NB4 (cell line): ENCODE data around the gene SMAD5.

Experiments
- DNase-seq: peaks from one replicate; pipeline ENCODE4 v3.0.0; 2010; ENCODE audit warnings: low read depth
- H3K4me3 ChIP-seq: one replicate; pipeline ENCODE4 v1.5.1; 2011; ENCODE audit warnings: mild to moderate bottlenecking, low read depth, low read length, moderate library complexity
- CTCF ChIP-seq: IDR thresholded peaks from one replicate; pipeline ENCODE4 v1.5.1; 2012; ENCODE audit warnings: low read depth, low read length
- MAX ChIP-seq: IDR thresholded peaks from 2 replicates; pipeline ENCODE4 v1.6.1; 2011; ENCODE audit warnings: low read depth, low read length
- MYC ChIP-seq: IDR thresholded peaks from 2 replicates; pipeline ENCODE4 v1.6.1; 2011; ENCODE audit warnings: low read depth, low read length
- POLR2A ChIP-seq: IDR thresholded peaks from 2 replicates; pipeline ENCODE4 v1.6.1; 2011; ENCODE audit warnings: mild to moderate bottlenecking; ENCODE audit not compliant: insufficient read length; ENCODE audit errors: extremely low read depth

SMAD5 gene

GRCh38 chr5:136212252-136212721 lies 79.6 kb downstream of the SMAD5 start:
- no peak overlapping the region for H3K4me3 ChIP-seq
- peak; percentile 44 for DNase-seq
- TF ChIP-seq CTCF (peak; percentile 93), POLR2A (no peak)

GRCh38 chr5:136213919-136214493 lies 81.4 kb downstream of the SMAD5 start:
- no peak for TF ChIP-seq MAX
- TF ChIP-seq MYC = no peak
- no peak for TF ChIP-seq CTCF
- no peak for TF ChIP-seq POLR2A
- DNase-seq = no peak
- H3K4me3 ChIP-seq = no peak overlapping the region

GRCh38 chr5:136215812-136216211 lies 83.2 kb downstream of the SMAD5 start:
- H3K4me3 ChIP-seq = no peak overlapping the region
- TF ChIP-seq MAX (no peak), MYC (no peak), POLR2A (no peak)
- no peak for DNase-seq

GRCh38 chr5:136216230-136216629 lies 83.6 kb downstream of the SMAD5 start:
- no peak for DNase-seq
- no peak overlapping the region for H3K4me3 ChIP-seq
- TF ChIP-seq POLR2A = no peak
- no peak for TF ChIP-seq CTCF
- no peak for TF ChIP-seq MAX
- no peak for TF ChIP-seq MYC

- no peak for DNase-seq
- no peak for TF ChIP-seq MAX
- no peak for TF ChIP-seq POLR2A
- TF ChIP-seq CTCF = no peak
- TF ChIP-seq MYC = no peak
- no peak overlapping the region for H3K4me3 ChIP-seq
These were observed 88.7 kb downstream of the SMAD5 start for GRCh38 chr5:136221340-136221739.

- TF ChIP-seq MYC = no peak
- H3K4me3 ChIP-seq = no peak overlapping the region
- no peak for DNase-seq
These were observed 90.1 kb downstream of the SMAD5 start for GRCh38 chr5:136222580-136223235.

GRCh38 chr5:136225796-136226195 lies 93.2 kb downstream of the SMAD5 start:
- no peak for DNase-seq
- no peak for TF ChIP-seq MAX
- no peak for TF ChIP-seq POLR2A
- no peak for TF ChIP-seq CTCF
- TF ChIP-seq MYC = no peak

More at GRCh38 chr5:136225796-136226195, 93.2 kb downstream of the SMAD5 start:
- no peak overlapping the region for H3K4me3 ChIP-seq
